GM13976 (cell line): ENCODE data around the gene OR5K1.

Source experiments
- DNase-seq: peaks from one replicate; pipeline ENCODE4 v3.0.0; 2012; ENCODE audit warnings: low spot score
- CTCF ChIP-seq: IDR thresholded peaks from 2 replicates; pipeline ENCODE4 v1.5.1; 2012; ENCODE audit warnings: borderline replicate concordance, mild to moderate bottlenecking; ENCODE audit not compliant: insufficient read depth; ENCODE audit errors: extremely low read depth, missing control alignments, control extremely low read depth
- in situ Hi-C: fragments of 300-500 bp; cut with MboI; formaldehyde crosslinking; loops from one replicate; pipeline ENCODE4 v1.12.0; 2022; ENCODE audit warnings: low sequenced_read_pairs, mixed read lengths, inconsistent platforms; ENCODE audit not compliant: unreplicated experiment

Gene OR5K1

GRCh38 chr3:98462901-98463300 is at the start of gene OR5K1:
Gene OR5K1 (plus strand): TSS chr3:98463201. CDS start chr3:98469577, 6,376 bp downstream.
- TF ChIP-seq CTCF, result no peak
- DNase-seq, result no peak
- in situ Hi-C loops, result no loop called here

- in situ Hi-C loops, result no loop called here
- no peak for DNase-seq
- no peak for TF ChIP-seq CTCF
Measured at GRCh38 chr3:98432575-98432974, 30.4 kb upstream of the OR5K1 start.

- in situ Hi-C loops, result no loop called here
- TF ChIP-seq CTCF, result no peak
- DNase-seq, result no peak
Measured at GRCh38 chr3:98433764-98434163, 29.2 kb upstream of the OR5K1 start.

- in situ Hi-C loops, result no loop called here
- no peak for DNase-seq
- TF ChIP-seq CTCF, result no peak
Measured at GRCh38 chr3:98434412-98434811, 28.6 kb upstream of the OR5K1 start.

- in situ Hi-C loops, result no loop called here
- TF ChIP-seq CTCF, result no peak
- no peak for DNase-seq
Measured at GRCh38 chr3:98440283-98440682, 22.7 kb upstream of the OR5K1 start.

GRCh38 chr3:98445949-98446406 is 17.0 kb upstream of the OR5K1 start:
- in situ Hi-C loops, result no loop called here
- TF ChIP-seq CTCF, result no peak
- DNase-seq, result peak; percentile 45
